B cell (primary cell): ENCODE data around the gene USP49.

Experiments
- EZH2 ChIP-seq: IDR thresholded peaks from 2 replicates; pipeline ENCODE4 v1.6.1; 2012; ENCODE audit warnings: borderline replicate concordance, low read depth, mild to moderate bottlenecking, moderate library complexity, low read length; ENCODE audit not compliant: insufficient read depth, poor library complexity, severe bottlenecking
- TF ChIP-seq, protein P1 (sequence below): fragments of 200-600 bp; IDR thresholded peaks from one replicate; pipeline ENCODE4 v1.8.0; 2022; ENCODE audit warnings: antibody characterized with exemption, mild to moderate bottlenecking

GRCh38 chr6:41826343-41827022, 68.7 kb downstream of the USP49 start:
- TF ChIP-seq, protein P1, sequence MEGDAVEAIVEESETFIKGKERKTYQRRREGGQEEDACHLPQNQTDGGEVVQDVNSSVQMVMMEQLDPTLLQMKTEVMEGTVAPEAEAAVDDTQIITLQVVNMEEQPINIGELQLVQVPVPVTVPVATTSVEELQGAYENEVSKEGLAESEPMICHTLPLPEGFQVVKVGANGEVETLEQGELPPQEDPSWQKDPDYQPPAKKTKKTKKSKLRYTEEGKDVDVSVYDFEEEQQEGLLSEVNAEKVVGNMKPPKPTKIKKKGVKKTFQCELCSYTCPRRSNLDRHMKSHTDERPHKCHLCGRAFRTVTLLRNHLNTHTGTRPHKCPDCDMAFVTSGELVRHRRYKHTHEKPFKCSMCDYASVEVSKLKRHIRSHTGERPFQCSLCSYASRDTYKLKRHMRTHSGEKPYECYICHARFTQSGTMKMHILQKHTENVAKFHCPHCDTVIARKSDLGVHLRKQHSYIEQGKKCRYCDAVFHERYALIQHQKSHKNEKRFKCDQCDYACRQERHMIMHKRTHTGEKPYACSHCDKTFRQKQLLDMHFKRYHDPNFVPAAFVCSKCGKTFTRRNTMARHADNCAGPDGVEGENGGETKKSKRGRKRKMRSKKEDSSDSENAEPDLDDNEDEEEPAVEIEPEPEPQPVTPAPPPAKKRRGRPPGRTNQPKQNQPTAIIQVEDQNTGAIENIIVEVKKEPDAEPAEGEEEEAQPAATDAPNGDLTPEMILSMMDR, result no peak
- no peak for TF ChIP-seq EZH2
